GM23338 (cell line): ENCODE data around the gene ABAT. TPM values are rescaled to one million over a fixed set of nuclear protein-coding genes. Genes with fewer than 3 reads are reported as not detected.

Source experiments
- ATAC-seq: fragments of 200-7000 bp; cut with Tn5 transposase; 3 replicates; pipeline ENCODE4 v1.9.1; 2020
- DNase-seq: peaks from one replicate; pipeline ENCODE4 v3.0.0-alpha.2; 2015; ENCODE audit warnings: low spot score
- H2AFZ ChIP-seq: fragments of 200-600 bp; sonication (generic); 2 replicates; pipeline ENCODE4 v1.8.0; 2016; ENCODE audit warnings: antibody characterized with exemption, mild to moderate bottlenecking, moderate library complexity
- H3F3A ChIP-seq: fragments of 200-600 bp; sonication (generic); replicated peaks from 2 replicates; pipeline ENCODE4 v1.8.0; 2017; ENCODE audit warnings: antibody characterized with exemption, mixed run types, low read depth
- H3K27ac ChIP-seq: fragments of 200-600 bp; sonication (generic); 2 replicates; pipeline ENCODE4 v1.6.1; 2016; ENCODE audit warnings: low read depth
- H3K27me3 ChIP-seq: fragments of 200-600 bp; sonication (generic); 2 replicates; pipeline ENCODE4 v1.8.0; 2016; ENCODE audit warnings: mild to moderate bottlenecking, mixed run types, moderate library complexity; ENCODE audit not compliant: insufficient read depth
- H3K36me3 ChIP-seq: fragments of 200-600 bp; sonication (generic); 2 replicates; pipeline ENCODE4 v1.8.0; 2016; ENCODE audit warnings: mild to moderate bottlenecking; ENCODE audit not compliant: insufficient read depth
- H3K4me1 ChIP-seq: fragments of 200-600 bp; sonication (generic); 2 replicates; pipeline ENCODE4 v1.8.0; 2016; ENCODE audit warnings: mild to moderate bottlenecking, moderate library complexity; ENCODE audit not compliant: insufficient read depth
- H3K4me2 ChIP-seq: fragments of 200-600 bp; sonication (generic); 2 replicates; pipeline ENCODE4 v1.7.1; 2017; ENCODE audit warnings: mixed run types
- H3K4me3 ChIP-seq: fragments of 200-600 bp; sonication (generic); 2 replicates; pipeline ENCODE4 v1.6.1; 2016; ENCODE audit warnings: mixed run types
- H3K79me2 ChIP-seq: fragments of 200-600 bp; sonication (generic); replicated peaks from 2 replicates; pipeline ENCODE4 v1.8.0; 2017; ENCODE audit warnings: mild to moderate bottlenecking; ENCODE audit not compliant: insufficient read depth
- H3K9me2 ChIP-seq: fragments of 200-600 bp; sonication (generic); 2 replicates; pipeline ENCODE4 v1.8.0; 2017; ENCODE audit not compliant: insufficient read depth
- H4K20me1 ChIP-seq: fragments of 200-600 bp; sonication (generic); replicated peaks from 2 replicates; pipeline ENCODE4 v1.8.0; 2017; ENCODE audit warnings: mild to moderate bottlenecking; ENCODE audit not compliant: insufficient read depth
- H3K27ac Mint-ChIP-seq: 2 replicates; pipeline ENCODE4 v1.8.0; 2020; ENCODE audit warnings: inconsistent platforms, mild to moderate bottlenecking, moderate library complexity, mixed read lengths
- H3K27me3 Mint-ChIP-seq: 3 replicates; pipeline ENCODE4 v1.8.0; 2022; ENCODE audit warnings: low read depth, mild to moderate bottlenecking, moderate library complexity, mixed read lengths, inconsistent platforms; ENCODE audit not compliant: insufficient read depth, poor library complexity
- H3K36me3 Mint-ChIP-seq: 3 replicates; pipeline ENCODE4 v1.8.0; 2021; ENCODE audit warnings: low read depth, mild to moderate bottlenecking, inconsistent platforms, moderate library complexity, mixed read lengths
- H3K4me1 Mint-ChIP-seq: 3 replicates; pipeline ENCODE4 v1.8.0; 2020; ENCODE audit warnings: mild to moderate bottlenecking, inconsistent platforms, mixed read lengths
- H3K4me3 Mint-ChIP-seq: 3 replicates; pipeline ENCODE4 v1.8.0; 2021; ENCODE audit warnings: moderate library complexity, mild to moderate bottlenecking, inconsistent platforms, mixed read lengths
- H3K9me3 Mint-ChIP-seq: 3 replicates; pipeline ENCODE4 v1.8.0; 2020; ENCODE audit warnings: moderate library complexity, mild to moderate bottlenecking, inconsistent platforms, mixed read lengths
- CREB1 ChIP-seq: fragments of 250-450 bp; sonication (Bioruptor Pico); IDR thresholded peaks from 2 replicates; pipeline ENCODE4 v1.5.0; 2020; ENCODE audit warnings: low read depth, mild to moderate bottlenecking, moderate library complexity
- EZH2 ChIP-seq: fragments of 200-600 bp; sonication (generic); IDR thresholded peaks from one replicate; pipeline ENCODE4 v1.8.0; 2017; ENCODE audit warnings: antibody characterized with exemption, mild to moderate bottlenecking, low read depth; ENCODE audit not compliant: unreplicated experiment
- EZH2phosphoT487 ChIP-seq: fragments of 200-600 bp; sonication (generic); IDR thresholded peaks from one replicate; pipeline ENCODE4 v1.8.1; 2018; ENCODE audit warnings: antibody characterized with exemption; ENCODE audit not compliant: unreplicated experiment
- JUNB ChIP-seq: IDR thresholded peaks from one replicate; pipeline ENCODE4 v1.6.1; 2016; ENCODE audit warnings: antibody characterized with exemption; ENCODE audit not compliant: unreplicated experiment
- POLR2AphosphoS5 ChIP-seq: IDR thresholded peaks from 2 replicates; pipeline ENCODE4 v1.6.1; 2016; ENCODE audit warnings: antibody characterized with exemption, low read depth
- STAT1 ChIP-seq: IDR thresholded peaks from one replicate; pipeline ENCODE4 v1.6.1; 2016; ENCODE audit warnings: antibody characterized with exemption; ENCODE audit not compliant: unreplicated experiment
- ZNF114 ChIP-seq: fragments of 250-450 bp; sonication (Bioruptor Pico); IDR thresholded peaks from 2 replicates; pipeline ENCODE4 v1.5.0; 2020; ENCODE audit warnings: mild to moderate bottlenecking, moderate library complexity
- ZNF331 ChIP-seq: fragments of 250-450 bp; sonication (Bioruptor Pico); IDR thresholded peaks from 2 replicates; pipeline ENCODE4 v1.5.0; 2020; ENCODE audit warnings: low read depth, mild to moderate bottlenecking, moderate library complexity
- polyA plus RNA-seq: library from polyadenylated mRNA; unstranded; fragments of >200 nt; fragmentation: Nextera tagmentation; extraction: Ambion mirVana; gene quantifications from 2 replicates; pipeline ENCODE4 v1.2.1, GENCODE V29; 2016
- total RNA-seq: library from RNA; depleted of rRNA; stranded (reverse); fragments of >200 nt; shearing (Covaris generic); gene quantifications from 2 replicates; pipeline ENCODE4 v1.2.3, GENCODE V29; 2014
- TF ChIP-seq, protein P1 (sequence below): IDR thresholded peaks from one replicate; pipeline ENCODE4 v1.6.1; 2018; ENCODE audit warnings: antibody characterized with exemption; ENCODE audit not compliant: unreplicated experiment
- TF ChIP-seq, protein P2 (sequence below): IDR thresholded peaks from 2 replicates; pipeline ENCODE4 v1.6.1; 2016; ENCODE audit warnings: antibody characterized with exemption
- TF ChIP-seq, protein P3 (sequence below), 2 experiments: fragments of 200-600 bp in 1 of 2; sonication (generic) in 1 of 2; conservative IDR thresholded peaks; 2 replicates each; pipeline versions ENCODE4 v1.5.1 to v1.6.1; 2016 to 2017; ENCODE audit warnings: antibody characterized with exemption in 2 of 2, low read depth in 2 of 2, mild to moderate bottlenecking in 2 of 2, moderate library complexity in 1 of 2

Gene ABAT
- total and polyA plus RNA-seq, 2 experiments from 2014 or later = 4.4 to 8.8 TPM

DNA sequence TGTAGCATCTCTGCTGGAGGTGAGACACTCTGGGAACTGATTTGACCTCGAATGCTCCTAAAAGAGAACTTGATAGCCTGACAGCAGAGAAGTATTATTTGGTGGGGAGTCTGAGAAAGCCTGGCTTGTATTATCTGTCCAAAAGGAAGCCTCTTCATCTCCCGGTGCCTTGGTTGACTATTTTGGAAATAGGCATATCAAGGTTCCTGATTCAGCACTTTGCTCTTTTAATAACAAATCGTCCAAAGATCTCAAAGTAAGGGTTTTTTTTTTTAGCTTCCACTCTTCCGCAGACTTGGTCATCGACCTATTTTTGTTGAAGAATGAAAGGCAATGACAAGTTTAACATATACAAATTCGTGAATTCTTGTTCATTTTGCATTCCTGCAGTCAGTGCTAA, 108.3 kb downstream of the ABAT start:
- no peaks in the 10 kb centered on the region for H4K20me1 ChIP-seq
- no peaks in the 10 kb centered on the region for H3K27me3 ChIP-seq
- DNase-seq (no peak), ATAC-seq (no peak)
- no peak overlapping the region for H3K27ac ChIP-seq
- no peak overlapping the region for H3K4me2 ChIP-seq
- H2AFZ ChIP-seq = no peak overlapping the region
- peaks cover 3% of the 10 kb centered on the region; the same call in 1 of the 2 replicates for H3K4me1 ChIP-seq
- H3K36me3 ChIP-seq = no peaks in the 10 kb centered on the region
- peaks cover 3% of the 10 kb centered on the region for H3K27me3 Mint-ChIP-seq
- H3K36me3 Mint-ChIP-seq = no peaks in the 10 kb centered on the region
- H3K4me3 Mint-ChIP-seq = no peak overlapping the region
- H3K79me2 ChIP-seq = no peaks in the 10 kb centered on the region
- no peaks in the 10 kb centered on the region; the same call in 2 of the 3 replicates for H3K4me1 Mint-ChIP-seq
- H3K9me2 ChIP-seq = no peaks in the 10 kb centered on the region
- H3K4me3 ChIP-seq = no peak overlapping the region
- TF ChIP-seq JUNB (no peak), ZNF114 (CRISPR knock-in tag) (no peak), STAT1 (no peak), CREB1 (CRISPR knock-in tag) (no peak), EZH2phosphoT487 (no peak), ZNF331 (CRISPR knock-in tag) (no peak)
- TF ChIP-seq, protein P1, sequence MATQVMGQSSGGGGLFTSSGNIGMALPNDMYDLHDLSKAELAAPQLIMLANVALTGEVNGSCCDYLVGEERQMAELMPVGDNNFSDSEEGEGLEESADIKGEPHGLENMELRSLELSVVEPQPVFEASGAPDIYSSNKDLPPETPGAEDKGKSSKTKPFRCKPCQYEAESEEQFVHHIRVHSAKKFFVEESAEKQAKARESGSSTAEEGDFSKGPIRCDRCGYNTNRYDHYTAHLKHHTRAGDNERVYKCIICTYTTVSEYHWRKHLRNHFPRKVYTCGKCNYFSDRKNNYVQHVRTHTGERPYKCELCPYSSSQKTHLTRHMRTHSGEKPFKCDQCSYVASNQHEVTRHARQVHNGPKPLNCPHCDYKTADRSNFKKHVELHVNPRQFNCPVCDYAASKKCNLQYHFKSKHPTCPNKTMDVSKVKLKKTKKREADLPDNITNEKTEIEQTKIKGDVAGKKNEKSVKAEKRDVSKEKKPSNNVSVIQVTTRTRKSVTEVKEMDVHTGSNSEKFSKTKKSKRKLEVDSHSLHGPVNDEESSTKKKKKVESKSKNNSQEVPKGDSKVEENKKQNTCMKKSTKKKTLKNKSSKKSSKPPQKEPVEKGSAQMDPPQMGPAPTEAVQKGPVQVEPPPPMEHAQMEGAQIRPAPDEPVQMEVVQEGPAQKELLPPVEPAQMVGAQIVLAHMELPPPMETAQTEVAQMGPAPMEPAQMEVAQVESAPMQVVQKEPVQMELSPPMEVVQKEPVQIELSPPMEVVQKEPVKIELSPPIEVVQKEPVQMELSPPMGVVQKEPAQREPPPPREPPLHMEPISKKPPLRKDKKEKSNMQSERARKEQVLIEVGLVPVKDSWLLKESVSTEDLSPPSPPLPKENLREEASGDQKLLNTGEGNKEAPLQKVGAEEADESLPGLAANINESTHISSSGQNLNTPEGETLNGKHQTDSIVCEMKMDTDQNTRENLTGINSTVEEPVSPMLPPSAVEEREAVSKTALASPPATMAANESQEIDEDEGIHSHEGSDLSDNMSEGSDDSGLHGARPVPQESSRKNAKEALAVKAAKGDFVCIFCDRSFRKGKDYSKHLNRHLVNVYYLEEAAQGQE = no peak
- TF ChIP-seq, protein P2, sequence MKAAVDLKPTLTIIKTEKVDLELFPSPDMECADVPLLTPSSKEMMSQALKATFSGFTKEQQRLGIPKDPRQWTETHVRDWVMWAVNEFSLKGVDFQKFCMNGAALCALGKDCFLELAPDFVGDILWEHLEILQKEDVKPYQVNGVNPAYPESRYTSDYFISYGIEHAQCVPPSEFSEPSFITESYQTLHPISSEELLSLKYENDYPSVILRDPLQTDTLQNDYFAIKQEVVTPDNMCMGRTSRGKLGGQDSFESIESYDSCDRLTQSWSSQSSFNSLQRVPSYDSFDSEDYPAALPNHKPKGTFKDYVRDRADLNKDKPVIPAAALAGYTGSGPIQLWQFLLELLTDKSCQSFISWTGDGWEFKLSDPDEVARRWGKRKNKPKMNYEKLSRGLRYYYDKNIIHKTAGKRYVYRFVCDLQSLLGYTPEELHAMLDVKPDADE = no peak
- H3K9me3 Mint-ChIP-seq = no peaks in the 10 kb centered on the region
- no peak overlapping the region for H3K27ac Mint-ChIP-seq
- no peaks in the 10 kb centered on the region for H3F3A ChIP-seq

DNA sequence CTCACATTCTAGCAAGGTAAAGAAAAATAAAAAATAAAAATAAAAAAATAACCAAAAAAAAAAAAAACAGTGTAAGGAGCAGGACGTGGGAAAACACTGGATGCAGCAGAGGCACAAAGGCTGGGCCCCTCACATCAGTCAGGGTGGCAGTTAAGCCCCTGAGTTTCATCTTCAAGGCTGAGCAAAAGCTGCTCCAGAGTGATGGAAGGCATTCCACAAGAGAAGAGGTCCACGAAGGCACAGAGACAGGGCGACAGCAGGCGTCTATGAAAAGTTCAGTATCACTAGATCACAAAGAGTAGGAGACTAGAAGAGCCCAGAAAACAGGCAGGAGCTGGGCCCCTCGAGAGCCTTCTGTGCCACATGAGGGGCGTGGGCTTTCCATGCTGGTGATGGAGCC, 111.0 kb downstream of the ABAT start:
- Mint-ChIP-seq H3K4me1 (no peaks in the 10 kb centered on the region; the same call in 2 of the 3 replicates), H3K27ac (no peak overlapping the region), H3K4me3 (no peak overlapping the region), H3K36me3 (no peaks in the 10 kb centered on the region), H3K9me3 (no peaks in the 10 kb centered on the region), H3K27me3 (peaks cover 1% of the 10 kb centered on the region)
- Histone ChIP-seq H2AFZ (no peak overlapping the region), H3F3A (no peaks in the 10 kb centered on the region), H3K4me3 (no peak overlapping the region), H4K20me1 (no peaks in the 10 kb centered on the region), H3K27me3 (no peaks in the 10 kb centered on the region), H3K27ac (no peak overlapping the region), H3K79me2 (no peaks in the 10 kb centered on the region), H3K4me1 (peaks cover 3% of the 10 kb centered on the region; the same call in 1 of the 2 replicates), H3K36me3 (no peaks in the 10 kb centered on the region), H3K9me2 (no peaks in the 10 kb centered on the region), H3K4me2 (no peak overlapping the region)
- no peak for ATAC-seq
- DNase-seq = no peak
- TF ChIP-seq, protein P2 = no peak
- TF ChIP-seq EZH2 (no peak), ZNF331 (CRISPR knock-in tag) (no peak), ZNF114 (CRISPR knock-in tag) (no peak), EZH2phosphoT487 (no peak), POLR2AphosphoS5 (no peak), JUNB (no peak)
- TF ChIP-seq, protein P3, sequence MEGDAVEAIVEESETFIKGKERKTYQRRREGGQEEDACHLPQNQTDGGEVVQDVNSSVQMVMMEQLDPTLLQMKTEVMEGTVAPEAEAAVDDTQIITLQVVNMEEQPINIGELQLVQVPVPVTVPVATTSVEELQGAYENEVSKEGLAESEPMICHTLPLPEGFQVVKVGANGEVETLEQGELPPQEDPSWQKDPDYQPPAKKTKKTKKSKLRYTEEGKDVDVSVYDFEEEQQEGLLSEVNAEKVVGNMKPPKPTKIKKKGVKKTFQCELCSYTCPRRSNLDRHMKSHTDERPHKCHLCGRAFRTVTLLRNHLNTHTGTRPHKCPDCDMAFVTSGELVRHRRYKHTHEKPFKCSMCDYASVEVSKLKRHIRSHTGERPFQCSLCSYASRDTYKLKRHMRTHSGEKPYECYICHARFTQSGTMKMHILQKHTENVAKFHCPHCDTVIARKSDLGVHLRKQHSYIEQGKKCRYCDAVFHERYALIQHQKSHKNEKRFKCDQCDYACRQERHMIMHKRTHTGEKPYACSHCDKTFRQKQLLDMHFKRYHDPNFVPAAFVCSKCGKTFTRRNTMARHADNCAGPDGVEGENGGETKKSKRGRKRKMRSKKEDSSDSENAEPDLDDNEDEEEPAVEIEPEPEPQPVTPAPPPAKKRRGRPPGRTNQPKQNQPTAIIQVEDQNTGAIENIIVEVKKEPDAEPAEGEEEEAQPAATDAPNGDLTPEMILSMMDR (conservative IDR thresholded peaks at IDR 0.05; ENCODE audit: low read depth in 2 of 2) = no peak
